Parathyroid adenoma (tissue), 2 donors: Measurements from ENCODE around the gene SMTNL1.

Source experiments
- H2AFZ ChIP-seq: fragments of 300-600 bp; sonication (generic); one replicate; pipeline ENCODE4 v1.7.0; 2017; ENCODE audit warnings: antibody characterized with exemption, mild to moderate bottlenecking
- H3K27ac ChIP-seq: fragments of 300-600 bp; sonication (generic); one replicate; pipeline ENCODE4 v1.7.0; 2017
- H3K27me3 ChIP-seq: fragments of 300-600 bp; sonication (generic); one replicate; pipeline ENCODE4 v1.7.0; 2017; ENCODE audit warnings: low read length; ENCODE audit not compliant: control insufficient read depth, insufficient read depth
- H3K36me3 ChIP-seq: fragments of 300-600 bp; sonication (generic); one replicate; pipeline ENCODE4 v1.7.0; 2017; ENCODE audit warnings: low read length; ENCODE audit not compliant: control insufficient read depth, insufficient read depth
- H3K4me1 ChIP-seq: fragments of 300-600 bp; sonication (generic); one replicate; pipeline ENCODE4 v1.7.0; 2017; ENCODE audit warnings: control low read depth
- H3K4me2 ChIP-seq: fragments of 300-600 bp; sonication (generic); one replicate; pipeline ENCODE4 v1.7.0; 2017; ENCODE audit warnings: low read length
- H3K4me3 ChIP-seq: fragments of 300-600 bp; sonication (generic); one replicate; pipeline ENCODE4 v1.7.0; 2017; ENCODE audit warnings: low read depth, low read length
- H3K79me2 ChIP-seq: fragments of 300-600 bp; sonication (generic); one replicate; pipeline ENCODE4 v1.7.0; 2017; ENCODE audit warnings: control low read depth
- H3K9ac ChIP-seq: fragments of 300-600 bp; sonication (generic); one replicate; pipeline ENCODE4 v1.7.0; 2017; ENCODE audit warnings: mild to moderate bottlenecking
- H3K9me3 ChIP-seq: fragments of 300-600 bp; sonication (generic); one replicate; pipeline ENCODE4 v1.7.0; 2017; ENCODE audit warnings: low read length; ENCODE audit not compliant: control insufficient read depth
- TF ChIP-seq, protein P1 (sequence below): fragments of 300-600 bp; sonication (generic); IDR thresholded peaks from one replicate; pipeline ENCODE4 v1.7.0; 2017; ENCODE audit warnings: antibody characterized with exemption, mild to moderate bottlenecking
- donor health status: primary hyperparathyroidism.

SMTNL1 gene

DNA sequence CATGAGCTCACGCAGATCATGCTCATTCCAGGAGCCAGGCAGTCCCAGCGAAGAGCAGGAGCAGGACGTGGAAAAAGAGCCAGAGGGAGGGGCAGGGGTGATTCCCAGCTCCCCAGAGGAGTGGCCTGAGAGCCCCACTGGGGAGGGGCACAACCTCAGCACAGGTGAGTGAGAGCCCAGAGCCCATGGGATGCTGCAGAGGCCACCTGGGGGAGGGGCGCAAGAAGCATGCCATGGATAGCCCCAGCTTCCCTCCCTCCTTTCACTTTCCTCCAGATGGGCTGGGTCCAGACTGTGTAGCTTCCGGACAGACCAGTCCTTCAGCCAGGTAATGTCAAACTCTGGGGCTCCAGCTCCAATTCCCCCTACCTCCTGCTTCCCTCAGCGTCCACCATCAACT lies 6.2 kb downstream of the SMTNL1 start:
- no peak overlapping the region for H3K4me3 ChIP-seq
- H3K4me2 ChIP-seq: no peak overlapping the region
- no peaks in the 10 kb centered on the region for H3K27me3 ChIP-seq
- no peaks in the 10 kb centered on the region for H3K9me3 ChIP-seq
- H3K36me3 ChIP-seq: no peaks in the 10 kb centered on the region
- no peak overlapping the region for H3K27ac ChIP-seq
- H2AFZ ChIP-seq: no peak overlapping the region
- no peaks in the 10 kb centered on the region for H3K79me2 ChIP-seq
- H3K4me1 ChIP-seq: no peaks in the 10 kb centered on the region
- H3K9ac ChIP-seq: no peak overlapping the region
- TF ChIP-seq, protein P1, sequence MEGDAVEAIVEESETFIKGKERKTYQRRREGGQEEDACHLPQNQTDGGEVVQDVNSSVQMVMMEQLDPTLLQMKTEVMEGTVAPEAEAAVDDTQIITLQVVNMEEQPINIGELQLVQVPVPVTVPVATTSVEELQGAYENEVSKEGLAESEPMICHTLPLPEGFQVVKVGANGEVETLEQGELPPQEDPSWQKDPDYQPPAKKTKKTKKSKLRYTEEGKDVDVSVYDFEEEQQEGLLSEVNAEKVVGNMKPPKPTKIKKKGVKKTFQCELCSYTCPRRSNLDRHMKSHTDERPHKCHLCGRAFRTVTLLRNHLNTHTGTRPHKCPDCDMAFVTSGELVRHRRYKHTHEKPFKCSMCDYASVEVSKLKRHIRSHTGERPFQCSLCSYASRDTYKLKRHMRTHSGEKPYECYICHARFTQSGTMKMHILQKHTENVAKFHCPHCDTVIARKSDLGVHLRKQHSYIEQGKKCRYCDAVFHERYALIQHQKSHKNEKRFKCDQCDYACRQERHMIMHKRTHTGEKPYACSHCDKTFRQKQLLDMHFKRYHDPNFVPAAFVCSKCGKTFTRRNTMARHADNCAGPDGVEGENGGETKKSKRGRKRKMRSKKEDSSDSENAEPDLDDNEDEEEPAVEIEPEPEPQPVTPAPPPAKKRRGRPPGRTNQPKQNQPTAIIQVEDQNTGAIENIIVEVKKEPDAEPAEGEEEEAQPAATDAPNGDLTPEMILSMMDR: no peak

DNA sequence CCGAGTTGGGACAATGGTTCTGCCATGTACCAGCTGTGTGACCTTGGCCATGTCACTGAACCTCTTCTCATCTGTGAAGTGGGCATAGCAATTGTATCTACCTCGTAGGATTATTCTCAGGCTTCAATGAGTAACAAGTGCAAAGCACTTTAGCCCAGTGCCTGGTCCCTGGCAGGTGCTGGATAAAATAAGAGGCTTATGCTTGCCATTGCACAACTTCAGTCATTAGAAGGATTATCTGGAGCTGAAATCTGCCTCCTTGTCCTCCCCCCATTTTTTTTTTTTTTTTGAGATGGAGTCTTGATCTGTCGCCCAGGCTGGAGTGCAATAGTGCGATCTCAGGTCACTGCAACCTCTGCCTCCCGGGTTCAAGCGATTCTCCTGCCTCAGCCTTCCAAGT lies 7.2 kb downstream of the SMTNL1 start:
- no peaks in the 10 kb centered on the region for H3K4me1 ChIP-seq
- TF ChIP-seq, protein P1: no peak
- H2AFZ ChIP-seq: no peak overlapping the region
- H3K9ac ChIP-seq: no peak overlapping the region
- H3K4me2 ChIP-seq: no peak overlapping the region
- no peaks in the 10 kb centered on the region for H3K27me3 ChIP-seq
- no peak overlapping the region for H3K4me3 ChIP-seq
- no peaks in the 10 kb centered on the region for H3K36me3 ChIP-seq
- no peaks in the 10 kb centered on the region for H3K79me2 ChIP-seq
- no peak overlapping the region for H3K27ac ChIP-seq
- no peaks in the 10 kb centered on the region for H3K9me3 ChIP-seq

DNA sequence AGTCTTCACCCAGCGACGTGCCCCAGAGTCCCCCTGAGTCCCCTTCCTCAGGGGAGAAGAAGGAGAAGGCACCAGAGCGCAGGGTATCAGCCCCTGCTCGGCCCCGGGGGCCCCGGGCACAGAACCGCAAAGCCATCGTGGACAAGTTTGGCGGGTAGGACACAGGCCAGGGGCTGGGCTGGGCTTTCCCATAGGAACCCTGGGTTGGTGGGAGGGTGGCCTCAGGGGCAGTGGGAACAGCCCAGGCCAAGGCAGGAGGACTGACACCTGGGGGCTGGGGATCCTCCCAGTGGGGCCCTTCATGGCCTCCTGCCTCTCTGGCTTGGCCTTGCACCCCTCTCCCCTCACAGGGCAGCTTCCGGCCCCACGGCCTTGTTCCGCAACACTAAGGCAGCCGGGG lies 8.5 kb downstream of the SMTNL1 start:
- Histone ChIP-seq H3K27ac (no peak overlapping the region), H3K9me3 (no peaks in the 10 kb centered on the region), H3K4me2 (no peak overlapping the region), H3K79me2 (no peaks in the 10 kb centered on the region), H3K4me1 (no peaks in the 10 kb centered on the region), H3K36me3 (no peaks in the 10 kb centered on the region), H3K27me3 (no peaks in the 10 kb centered on the region), H3K9ac (no peak overlapping the region), H3K4me3 (no peak overlapping the region), H2AFZ (no peak overlapping the region)
- TF ChIP-seq, protein P1: no peak

DNA sequence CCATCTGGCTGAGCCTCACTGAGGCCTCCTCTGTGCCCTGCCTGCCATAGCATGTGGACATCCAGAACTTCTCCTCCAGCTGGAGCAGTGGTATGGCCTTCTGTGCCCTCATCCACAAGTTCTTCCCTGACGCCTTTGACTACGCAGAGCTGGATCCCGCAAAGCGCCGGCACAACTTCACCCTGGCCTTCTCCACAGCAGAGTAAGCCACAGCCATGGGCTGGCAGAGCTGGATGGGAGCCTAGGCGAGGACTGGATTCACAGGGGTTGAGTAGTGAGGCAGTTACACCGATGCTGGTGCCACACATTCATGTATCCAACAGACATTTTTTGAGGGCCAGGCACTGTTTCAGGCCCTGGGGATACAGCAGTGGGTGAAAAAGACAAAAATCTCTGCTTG lies 9.1 kb downstream of the SMTNL1 start:
- H3K4me3 ChIP-seq: no peak overlapping the region
- no peaks in the 10 kb centered on the region for H3K4me1 ChIP-seq
- no peaks in the 10 kb centered on the region for H3K79me2 ChIP-seq
- H2AFZ ChIP-seq: no peak overlapping the region
- H3K36me3 ChIP-seq: no peaks in the 10 kb centered on the region
- H3K27ac ChIP-seq: no peak overlapping the region
- no peak overlapping the region for H3K4me2 ChIP-seq
- TF ChIP-seq, protein P1: no peak
- no peak overlapping the region for H3K9ac ChIP-seq
- no peaks in the 10 kb centered on the region for H3K9me3 ChIP-seq
- no peaks in the 10 kb centered on the region for H3K27me3 ChIP-seq

DNA sequence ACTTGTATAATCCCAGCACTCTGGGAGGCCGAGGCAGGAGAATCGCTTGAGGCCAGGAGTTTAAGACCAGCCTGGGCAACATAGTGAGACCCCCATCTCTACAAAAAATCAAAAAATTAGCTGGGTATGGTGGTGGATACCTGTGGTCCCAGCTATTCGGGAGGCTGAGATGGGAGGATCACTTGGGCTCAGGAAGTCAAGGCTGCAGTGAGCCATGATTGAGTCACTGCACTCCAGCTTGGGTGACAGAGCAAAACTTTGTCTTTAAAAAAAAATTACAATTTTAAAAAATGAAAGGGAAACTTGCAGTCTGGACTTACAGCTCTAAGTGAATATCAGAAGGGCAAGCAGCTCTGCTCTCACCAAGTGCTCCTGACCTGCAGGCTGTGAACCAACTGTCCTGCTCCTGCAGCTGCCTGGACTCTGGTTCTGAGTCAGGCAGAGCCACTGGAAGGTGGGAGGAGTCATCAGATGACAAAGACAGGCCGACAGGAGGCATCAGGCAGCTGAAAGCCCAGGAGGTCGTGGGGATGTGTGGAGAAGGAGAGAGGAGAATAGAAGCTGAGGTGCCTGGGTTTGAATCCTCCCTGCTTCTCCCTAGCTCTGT lies 9.6 kb downstream of the SMTNL1 start:
- Histone ChIP-seq H3K4me1 (no peaks in the 10 kb centered on the region), H2AFZ (no peak overlapping the region), H3K9ac (no peak overlapping the region), H3K4me2 (no peak overlapping the region), H3K4me3 (no peak overlapping the region), H3K9me3 (no peaks in the 10 kb centered on the region), H3K79me2 (no peaks in the 10 kb centered on the region), H3K27ac (no peak overlapping the region), H3K36me3 (no peaks in the 10 kb centered on the region), H3K27me3 (no peaks in the 10 kb centered on the region)
- TF ChIP-seq, protein P1: no peak
